D341Med (cell line): ENCODE data around the gene MRPL40.

Experiments
- DNase-seq: peaks from one replicate; pipeline ENCODE4 v3.0.0; 2012; ENCODE audit warnings: low spot score

MRPL40 gene

GRCh38 chr22:19482297-19482696 lies 50.0 kb downstream of the MRPL40 start:
- no peak for DNase-seq

- no peak for DNase-seq
Observed at GRCh38 chr22:19483481-19484244, 51.3 kb downstream of the MRPL40 start.
